HepG2 (cell line): Measurements from ENCODE around the gene ALDH4A1. TPM values are rescaled to one million over a fixed set of nuclear protein-coding genes. Genes with fewer than 3 reads are reported as not detected.

Source experiments
- AKAP8 ChIP-seq: sonication (generic); formaldehyde crosslinking; IDR thresholded peaks from 2 replicates; pipeline ENCODE4 v1.5.1; 2020; ENCODE audit warnings: mild to moderate bottlenecking, missing genetic modification reagents
- CBX1 ChIP-seq: IDR thresholded peaks from one replicate; pipeline ENCODE4 v1.6.1; 2016; ENCODE audit warnings: antibody characterized with exemption, low read depth
- CBX2 ChIP-seq, 2 experiments: fragments of 200-600 bp in 1 of 2; sonication (generic); formaldehyde crosslinking in 1 of 2; IDR thresholded peaks; 2 replicates each; pipeline versions ENCODE4 v1.7.0 to v1.8.1; 2018 to 2022; ENCODE audit warnings: low read depth in 2 of 2, low read length in 1 of 2, mild to moderate bottlenecking in 1 of 2, missing genetic modification reagents in 1 of 2
- CHD4 ChIP-seq: fragments of 200-600 bp; sonication (generic); IDR thresholded peaks from 2 replicates; pipeline ENCODE4 v1.7.0; 2017; ENCODE audit warnings: mild to moderate bottlenecking, low read length, borderline replicate concordance
- GATAD2A ChIP-seq: IDR thresholded peaks from 2 replicates; pipeline ENCODE4 v1.6.1; 2016
- GMEB1 ChIP-seq: sonication (generic); formaldehyde crosslinking; IDR thresholded peaks from 2 replicates; pipeline ENCODE4 v1.5.1; 2020; ENCODE audit warnings: missing genetic modification reagents, mild to moderate bottlenecking, borderline replicate concordance
- NFRKB ChIP-seq: fragments of 450-650 bp; IDR thresholded peaks from 2 replicates; pipeline ENCODE4 v1.6.1; 2017
- SP1 ChIP-seq, 2 experiments: fragments of 450-650 bp in 1 of 2; sonication (generic) in 1 of 2; formaldehyde crosslinking in 1 of 2; IDR thresholded peaks; 2 replicates each; pipeline versions ENCODE4 v1.4.0 to v1.6.1; 2016 to 2020; ENCODE audit warnings: missing genetic modification reagents in 1 of 2
- USF2 ChIP-seq, 2 experiments: sonication (generic) in 1 of 2; formaldehyde crosslinking in 1 of 2; IDR thresholded peaks; 2 replicates each; pipeline versions ENCODE4 v1.5.1 to v1.6.1; 2011 to 2020; ENCODE audit warnings: borderline replicate concordance in 1 of 2, low read depth in 1 of 2, low read length in 1 of 2, mild to moderate bottlenecking in 1 of 2, missing genetic modification reagents in 1 of 2, moderate library complexity in 1 of 2
- ZBTB20 ChIP-seq: sonication (generic); formaldehyde crosslinking; IDR thresholded peaks from 2 replicates; pipeline ENCODE4 v1.8.1; 2023; ENCODE audit warnings: missing genetic modification reagents, low read depth, mild to moderate bottlenecking, borderline replicate concordance
- ZFP37 ChIP-seq: sonication (generic); formaldehyde crosslinking; IDR thresholded peaks from 2 replicates; pipeline ENCODE4 v1.4.0; 2020; ENCODE audit warnings: missing genetic modification reagents, borderline replicate concordance
- ZFP90 ChIP-seq: sonication (generic); formaldehyde crosslinking; IDR thresholded peaks from 2 replicates; pipeline ENCODE4 v1.8.0; 2022; ENCODE audit warnings: missing genetic modification reagents, mild to moderate bottlenecking, inconsistent platforms, borderline replicate concordance
- ZNF296 ChIP-seq: sonication (generic); formaldehyde crosslinking; conservative IDR thresholded peaks from 2 replicates; pipeline ENCODE4 v1.5.0; 2020; ENCODE audit warnings: mild to moderate bottlenecking, missing genetic modification reagents
- ZNF513 ChIP-seq: sonication (generic); formaldehyde crosslinking; conservative IDR thresholded peaks from 2 replicates; pipeline ENCODE4 v1.5.0; 2020; ENCODE audit warnings: missing genetic modification reagents
- ZNF572 ChIP-seq: sonication (generic); formaldehyde crosslinking; IDR thresholded peaks from 2 replicates; pipeline ENCODE4 v1.5.1; 2020; ENCODE audit warnings: mild to moderate bottlenecking, missing genetic modification reagents
- polyA plus RNA-seq, 8 experiments: library from polyadenylated mRNA; depleted of rRNA in 3 of 8; stranded (reverse) in 7 of 8; unstranded in 1 of 8; fragments of >200 nt; fragmentation: Illumina TruSeq in 4 of 8; extraction: Trizol in 4 of 8; gene quantifications; 2 replicates each; pipeline versions ENCODE4 v1.2.1 to v1.2.3, GENCODE V29; 2011 to 2016; ENCODE audit warnings: low read depth in 4 of 8, missing spikeins in 1 of 8, mixed read lengths in 1 of 8; ENCODE audit not compliant: insufficient read depth in 1 of 8
- total RNA-seq, 5 experiments: library from RNA; depleted of rRNA; stranded (reverse); fragments of >200 nt; fragmentation: Illumina TruSeq; extraction: Trizol; gene quantifications; 2 replicates each; pipeline ENCODE4 v1.2.3, GENCODE V29; 2016; ENCODE audit warnings: low read depth in 1 of 5
- TF ChIP-seq, protein P1 (sequence below): sonication (generic); formaldehyde crosslinking; IDR thresholded peaks from 2 replicates; pipeline ENCODE4 v1.4.0; 2020; ENCODE audit warnings: mild to moderate bottlenecking, missing genetic modification reagents, borderline replicate concordance
- TF ChIP-seq, protein P2 (sequence below): sonication (generic); formaldehyde crosslinking; IDR thresholded peaks from 2 replicates; pipeline ENCODE4 v1.5.0; 2020; ENCODE audit warnings: missing genetic modification reagents
- TF ChIP-seq, protein P3 (sequence below): IDR thresholded peaks from 2 replicates; pipeline ENCODE4 v1.6.1; 2018; ENCODE audit warnings: missing genetic modification reagents

The ALDH4A1 gene
- total and polyA plus RNA-seq, 2 of the 13 experiments (the other 11 are each of a cell fraction or from before 2014, with no cell fraction given), result 76.4 to 240 TPM

GRCh38 chr1:18941221-18942141 lies 39.1 kb upstream of the ALDH4A1 start (continued):
- TF ChIP-seq GATAD2A (CRISPR knock-in tag), result peak; percentile 52; the same call in 1 of the 2 replicates
- no peak for TF ChIP-seq ZNF572 (CRISPR knock-in tag)
- TF ChIP-seq ZNF513 (CRISPR knock-in tag), result no peak
- TF ChIP-seq ZFP90 (CRISPR knock-in tag), result no peak
- TF ChIP-seq, protein P1, sequence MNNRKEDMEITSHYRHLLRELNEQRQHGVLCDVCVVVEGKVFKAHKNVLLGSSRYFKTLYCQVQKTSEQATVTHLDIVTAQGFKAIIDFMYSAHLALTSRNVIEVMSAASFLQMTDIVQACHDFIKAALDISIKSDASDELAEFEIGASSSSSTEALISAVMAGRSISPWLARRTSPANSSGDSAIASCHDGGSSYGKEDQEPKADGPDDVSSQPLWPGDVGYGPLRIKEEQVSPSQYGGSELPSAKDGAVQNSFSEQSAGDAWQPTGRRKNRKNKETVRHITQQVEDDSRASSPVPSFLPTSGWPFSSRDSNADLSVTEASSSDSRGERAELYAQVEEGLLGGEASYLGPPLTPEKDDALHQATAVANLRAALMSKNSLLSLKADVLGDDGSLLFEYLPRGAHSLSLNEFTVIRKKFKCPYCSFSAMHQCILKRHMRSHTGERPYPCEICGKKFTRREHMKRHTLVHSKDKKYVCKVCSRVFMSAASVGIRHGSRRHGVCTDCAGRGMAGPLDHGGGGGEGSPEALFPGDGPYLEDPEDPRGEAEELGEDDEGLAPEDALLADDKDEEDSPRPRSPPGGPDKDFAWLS (CRISPR knock-in tag), result no peak
- no peak for TF ChIP-seq SP1 (IDR thresholded peaks at IDR 0.05)
- no peak for TF ChIP-seq SP1 (CRISPR knock-in tag; IDR thresholded peaks at IDR 0.05)
- TF ChIP-seq, protein P2, sequence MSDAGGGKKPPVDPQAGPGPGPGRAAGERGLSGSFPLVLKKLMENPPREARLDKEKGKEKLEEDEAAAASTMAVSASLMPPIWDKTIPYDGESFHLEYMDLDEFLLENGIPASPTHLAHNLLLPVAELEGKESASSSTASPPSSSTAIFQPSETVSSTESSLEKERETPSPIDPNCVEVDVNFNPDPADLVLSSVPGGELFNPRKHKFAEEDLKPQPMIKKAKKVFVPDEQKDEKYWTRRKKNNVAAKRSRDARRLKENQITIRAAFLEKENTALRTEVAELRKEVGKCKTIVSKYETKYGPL, result no peak
- TF ChIP-seq, protein P3, sequence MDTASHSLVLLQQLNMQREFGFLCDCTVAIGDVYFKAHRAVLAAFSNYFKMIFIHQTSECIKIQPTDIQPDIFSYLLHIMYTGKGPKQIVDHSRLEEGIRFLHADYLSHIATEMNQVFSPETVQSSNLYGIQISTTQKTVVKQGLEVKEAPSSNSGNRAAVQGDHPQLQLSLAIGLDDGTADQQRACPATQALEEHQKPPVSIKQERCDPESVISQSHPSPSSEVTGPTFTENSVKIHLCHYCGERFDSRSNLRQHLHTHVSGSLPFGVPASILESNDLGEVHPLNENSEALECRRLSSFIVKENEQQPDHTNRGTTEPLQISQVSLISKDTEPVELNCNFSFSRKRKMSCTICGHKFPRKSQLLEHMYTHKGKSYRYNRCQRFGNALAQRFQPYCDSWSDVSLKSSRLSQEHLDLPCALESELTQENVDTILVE (CRISPR knock-in tag), result no peak
- TF ChIP-seq GMEB1 (CRISPR knock-in tag), result no peak
- no peak for TF ChIP-seq ZFP37 (CRISPR knock-in tag)
- no peak for TF ChIP-seq NFRKB
- TF ChIP-seq AKAP8 (CRISPR knock-in tag), result no peak
- no peak for TF ChIP-seq ZBTB20
- peak; percentile 14; the same call in 1 of the 2 replicates for TF ChIP-seq CHD4
- no peak for TF ChIP-seq USF2 (IDR thresholded peaks at IDR 0.05; ENCODE audit: low read depth, low read length)
- TF ChIP-seq USF2 (CRISPR knock-in tag; IDR thresholded peaks at IDR 0.05; ENCODE audit: borderline replicate concordance), result no peak
- TF ChIP-seq CBX2 (IDR thresholded peaks at IDR 0.05; ENCODE audit: low read depth, low read length), result no peak
- no peak for TF ChIP-seq CBX2 (CRISPR knock-in tag; IDR thresholded peaks at IDR 0.05; ENCODE audit: low read depth)
- no peak for TF ChIP-seq ZNF296
- no peak for TF ChIP-seq CBX1
